22Rv1 (cell line): ENCODE results near the gene GAK.

ENCODE experiments used
- CTCF ChIP-seq: fragments of 450-650 bp; IDR thresholded peaks from 2 replicates; pipeline ENCODE4 v1.5.1; 2017; ENCODE audit warnings: mild to moderate bottlenecking
- ZFX ChIP-seq: fragments of 450-650 bp; IDR thresholded peaks from 2 replicates; pipeline ENCODE4 v1.6.1; 2017; ENCODE audit warnings: antibody characterized with exemption, borderline replicate concordance

DNA sequence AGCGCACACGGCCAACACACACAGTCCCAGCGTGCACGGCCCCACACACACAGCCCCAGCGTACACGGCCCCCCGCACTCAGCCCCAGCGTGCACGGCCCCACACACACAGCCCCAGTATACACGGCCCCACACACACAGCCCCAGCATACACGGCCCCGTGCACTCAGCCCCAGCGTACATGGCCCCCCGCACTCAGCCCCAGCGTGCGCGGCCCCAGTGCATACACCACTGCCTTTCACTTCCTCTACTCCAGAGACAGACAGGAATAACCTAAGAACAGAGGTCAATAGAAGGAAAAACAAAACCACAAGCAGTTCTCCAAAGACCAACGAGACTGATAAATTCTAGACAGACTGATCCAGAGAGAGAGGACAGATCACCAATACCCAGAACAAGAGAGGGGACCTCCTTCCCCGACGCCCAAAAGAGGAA is 17.1 kb downstream of the GAK start:
- TF ChIP-seq CTCF, result no peak
- no peak for TF ChIP-seq ZFX
